ENCODE results near the gene MUC4. TPM values are rescaled to one million over a fixed set of nuclear protein-coding genes. Genes with fewer than 3 reads are reported as not detected.

Gene MUC4
- polyA plus RNA-seq, 1 of the 3 experiments (the other 2 are of a cell fraction) = 0.07 TPM

DNA sequence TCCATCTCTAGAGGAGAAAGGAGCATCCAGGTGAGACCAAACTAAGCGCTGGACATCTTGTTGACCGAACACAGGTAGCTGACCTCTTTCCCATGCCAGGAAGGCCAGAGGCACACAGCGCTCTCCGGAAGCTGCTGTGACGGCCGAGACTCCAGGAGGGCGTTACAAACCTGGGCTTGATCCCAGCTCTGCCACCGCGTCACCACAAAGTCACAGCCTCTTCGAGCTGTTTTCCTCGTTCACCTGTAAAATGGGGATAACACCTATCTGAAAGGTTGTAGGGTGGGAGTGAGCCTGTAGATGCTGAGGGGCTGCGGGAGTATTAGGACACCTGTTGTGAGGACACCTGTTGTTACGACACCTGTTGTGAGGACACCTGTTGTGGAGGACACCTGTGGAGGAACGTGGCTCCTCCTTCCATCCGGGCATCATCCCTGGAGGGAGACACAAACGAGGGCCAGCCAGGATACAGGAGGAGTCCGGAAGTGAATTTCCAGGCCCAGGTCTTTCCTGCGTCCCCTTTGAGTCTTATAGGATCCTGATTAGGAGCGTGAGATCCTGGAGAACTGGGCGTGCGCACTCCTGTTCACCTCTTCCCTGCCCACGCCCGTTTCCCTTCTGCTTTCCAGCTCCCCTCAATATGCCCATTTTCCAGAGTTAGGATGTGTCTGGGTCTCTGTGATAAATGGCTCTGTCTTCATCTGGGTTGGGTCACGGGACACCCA is 2.3 kb upstream of the MUC4 start:
- H3K9me2 ChIP-seq = no peaks in the 10 kb centered on the region
- H3K27me3 ChIP-seq (ENCODE audit: insufficient read depth) = no peaks in the 10 kb centered on the region
- H3K4me3 ChIP-seq (ENCODE audit: low read depth in 2 of 2, low read length in 1 of 2) = no peak overlapping the region
- TF ChIP-seq ELF1 (IDR thresholded peaks at IDR 0.05) (no peak), GATA2 (CRISPR knock-in tag; IDR thresholded peaks at IDR 0.05) (no peak), CHD2 (IDR thresholded peaks at IDR 0.05; ENCODE audit: low read length, partially characterized antibody) (no peak), JUND (IDR thresholded peaks at IDR 0.05) (no peak), EZH2phosphoT487 (IDR thresholded peaks at IDR 0.05; ENCODE audit: borderline replicate concordance, low read depth) (no peak), MAX (IDR thresholded peaks at IDR 0.05; ENCODE audit: low read depth) (no peak)
- ChIA-PET CTCF (interaction anchor here (0.8 to 1.6 kb wide), 2 partner anchors 15 to 80 kb away, joined by 3 read pairs; no protein-coding TSS in a partner anchor), POLR2A (no interaction called here)
- H3K27ac ChIP-seq (ENCODE audit: low read depth in 2 of 2, low read length in 1 of 2) = no peak overlapping the region
- peaks cover 0 to 9% of the 10 kb centered on the region in 2 experiments; a peak in 1 of 4 replicates for H3K4me1 ChIP-seq (ENCODE audit: control insufficient read depth in 1 of 2, insufficient read depth in 2 of 2, low read depth in 1 of 2, low read length in 1 of 2)
- no peaks in the 10 kb centered on the region for H3K9me3 ChIP-seq
- no peak overlapping the region for H2AFZ ChIP-seq (ENCODE audit: low read depth)
- no peaks in the 10 kb centered on the region for H3K36me3 ChIP-seq (replicated peaks in 1 of 2; ENCODE audit: control insufficient read depth in 1 of 2, insufficient read depth in 2 of 2, low read length in 1 of 2)
- no peak for DNase-seq
- no peaks in the 10 kb centered on the region for H3K79me2 ChIP-seq (ENCODE audit: insufficient read depth)
- 80% methylated on average over 24 of the region's 24 CpGs for WGBS (ENCODE audit: low lambda C conversion rate)
- no peak overlapping the region for H3K9ac ChIP-seq
- H3K4me2 ChIP-seq = no peak overlapping the region
- H4K20me1 ChIP-seq (ENCODE audit: insufficient read depth) = no peaks in the 10 kb centered on the region
- no peaks in the 10 kb centered on the region for H3F3A ChIP-seq (replicated peaks; ENCODE audit: insufficient read depth)

- Histone ChIP-seq H3K9me3 (no peaks in the 10 kb centered on the region), H3K79me2 (ENCODE audit: insufficient read depth) (no peaks in the 10 kb centered on the region), H3K27ac (ENCODE audit: low read depth in 2 of 2, low read length in 1 of 2) (no peak overlapping the region), H3F3A (replicated peaks; ENCODE audit: insufficient read depth) (no peaks in the 10 kb centered on the region), H3K4me3 (ENCODE audit: low read depth in 2 of 2, low read length in 1 of 2) (no peak overlapping the region), H3K4me2 (no peak overlapping the region), H3K36me3 (replicated peaks in 1 of 2; ENCODE audit: control insufficient read depth in 1 of 2, insufficient read depth in 2 of 2, low read length in 1 of 2) (no peaks in the 10 kb centered on the region), H3K9ac (no peak overlapping the region), H4K20me1 (ENCODE audit: insufficient read depth) (no peaks in the 10 kb centered on the region), H2AFZ (ENCODE audit: low read depth) (no peak overlapping the region), H3K27me3 (ENCODE audit: insufficient read depth) (no peaks in the 10 kb centered on the region), H3K4me1 (ENCODE audit: control insufficient read depth in 1 of 2, insufficient read depth in 2 of 2, low read depth in 1 of 2, low read length in 1 of 2) (peaks cover 0 to 10% of the 10 kb centered on the region in 2 experiments; a peak in 1 of 4 replicates), H3K9me2 (no peaks in the 10 kb centered on the region)
- CTCF ChIA-PET = interaction anchor here (1.3 to 1.6 kb wide), 2 partner anchors 13 to 38 kb away, joined by 4 read pairs; no protein-coding TSS in a partner anchor
- no peak for TF ChIP-seq SIN3A (IDR thresholded peaks at IDR 0.05; ENCODE audit: borderline replicate concordance, low read depth, low read length)
- no peak for TF ChIP-seq TCF12 (IDR thresholded peaks at IDR 0.05)
- no peak for TF ChIP-seq RAD21 (IDR thresholded peaks at IDR 0.05; ENCODE audit: low read length)
- no peak for TF ChIP-seq NRF1 (IDR thresholded peaks at IDR 0.05; ENCODE audit: low read depth, low read length)
- TF ChIP-seq FOXJ3 (CRISPR knock-in tag; IDR thresholded peaks at IDR 0.05) = no peak
- TF ChIP-seq ELF1 (IDR thresholded peaks at IDR 0.05) = no peak
- TF ChIP-seq ZBTB33 (IDR thresholded peaks at IDR 0.05; ENCODE audit: borderline replicate concordance, low read depth) = no peak
- TF ChIP-seq FOSL2 (IDR thresholded peaks at IDR 0.05; ENCODE audit: borderline replicate concordance, low read depth) = no peak
- TF ChIP-seq RCOR1 (IDR thresholded peaks at IDR 0.05; ENCODE audit: low read length) = no peak
- TF ChIP-seq, protein P1, sequence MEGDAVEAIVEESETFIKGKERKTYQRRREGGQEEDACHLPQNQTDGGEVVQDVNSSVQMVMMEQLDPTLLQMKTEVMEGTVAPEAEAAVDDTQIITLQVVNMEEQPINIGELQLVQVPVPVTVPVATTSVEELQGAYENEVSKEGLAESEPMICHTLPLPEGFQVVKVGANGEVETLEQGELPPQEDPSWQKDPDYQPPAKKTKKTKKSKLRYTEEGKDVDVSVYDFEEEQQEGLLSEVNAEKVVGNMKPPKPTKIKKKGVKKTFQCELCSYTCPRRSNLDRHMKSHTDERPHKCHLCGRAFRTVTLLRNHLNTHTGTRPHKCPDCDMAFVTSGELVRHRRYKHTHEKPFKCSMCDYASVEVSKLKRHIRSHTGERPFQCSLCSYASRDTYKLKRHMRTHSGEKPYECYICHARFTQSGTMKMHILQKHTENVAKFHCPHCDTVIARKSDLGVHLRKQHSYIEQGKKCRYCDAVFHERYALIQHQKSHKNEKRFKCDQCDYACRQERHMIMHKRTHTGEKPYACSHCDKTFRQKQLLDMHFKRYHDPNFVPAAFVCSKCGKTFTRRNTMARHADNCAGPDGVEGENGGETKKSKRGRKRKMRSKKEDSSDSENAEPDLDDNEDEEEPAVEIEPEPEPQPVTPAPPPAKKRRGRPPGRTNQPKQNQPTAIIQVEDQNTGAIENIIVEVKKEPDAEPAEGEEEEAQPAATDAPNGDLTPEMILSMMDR (IDR thresholded peaks at IDR 0.05) = no peak
- TF ChIP-seq NFIC (IDR thresholded peaks at IDR 0.05; ENCODE audit: borderline replicate concordance) = no peak
- no peak for TF ChIP-seq MAX (IDR thresholded peaks at IDR 0.05; ENCODE audit: low read depth)
- no peak for TF ChIP-seq SMC3 (IDR thresholded peaks at IDR 0.05; ENCODE audit: low read depth, low read length)
- no peak for TF ChIP-seq FOXM1 (IDR thresholded peaks at IDR 0.05; ENCODE audit: low read depth)
- WGBS (ENCODE audit: low lambda C conversion rate) = 57% methylated on average over 20 of the region's 20 CpGs
- DNase-seq = no peak
- POLR2A ChIA-PET = no interaction called here
These were observed 637 bp upstream of the MUC4 start for GRCh38 chr3:195812366-195812765.
